ENCODE measurements around the gene MRTFA.

DNA sequence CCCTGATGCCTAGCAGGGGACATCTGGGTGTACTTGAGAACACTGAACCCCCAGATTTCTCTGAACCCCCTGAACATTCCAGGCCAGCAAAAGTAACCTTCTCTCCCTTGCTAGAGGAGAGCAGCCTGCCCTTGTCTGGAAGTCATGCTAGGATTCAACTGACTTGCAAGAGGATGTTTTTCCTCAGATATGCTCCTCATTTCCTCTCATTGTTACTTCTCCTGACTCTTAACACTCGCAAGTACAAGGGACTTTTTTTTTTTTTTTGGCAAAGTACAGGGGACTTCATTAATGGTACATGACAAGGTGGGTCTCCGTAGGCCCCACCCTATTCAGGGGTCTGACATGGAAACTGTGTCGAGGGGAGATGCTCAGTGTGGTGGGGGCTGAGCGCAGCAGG lies 36.5 kb upstream of the MRTFA start:
- TF ChIP-seq TEAD4 (IDR thresholded peaks at IDR 0.05; ENCODE audit: borderline replicate concordance, insufficient read depth) (no peak), EZH2phosphoT487 (IDR thresholded peaks at IDR 0.05; ENCODE audit: borderline replicate concordance, low read depth) (no peak), GATA2 (CRISPR knock-in tag; IDR thresholded peaks at IDR 0.05) (no peak), RFX5 (IDR thresholded peaks at IDR 0.05; ENCODE audit: low read length) (no peak), ELF1 (IDR thresholded peaks at IDR 0.05) (no peak)
- TF ChIP-seq, protein P1, sequence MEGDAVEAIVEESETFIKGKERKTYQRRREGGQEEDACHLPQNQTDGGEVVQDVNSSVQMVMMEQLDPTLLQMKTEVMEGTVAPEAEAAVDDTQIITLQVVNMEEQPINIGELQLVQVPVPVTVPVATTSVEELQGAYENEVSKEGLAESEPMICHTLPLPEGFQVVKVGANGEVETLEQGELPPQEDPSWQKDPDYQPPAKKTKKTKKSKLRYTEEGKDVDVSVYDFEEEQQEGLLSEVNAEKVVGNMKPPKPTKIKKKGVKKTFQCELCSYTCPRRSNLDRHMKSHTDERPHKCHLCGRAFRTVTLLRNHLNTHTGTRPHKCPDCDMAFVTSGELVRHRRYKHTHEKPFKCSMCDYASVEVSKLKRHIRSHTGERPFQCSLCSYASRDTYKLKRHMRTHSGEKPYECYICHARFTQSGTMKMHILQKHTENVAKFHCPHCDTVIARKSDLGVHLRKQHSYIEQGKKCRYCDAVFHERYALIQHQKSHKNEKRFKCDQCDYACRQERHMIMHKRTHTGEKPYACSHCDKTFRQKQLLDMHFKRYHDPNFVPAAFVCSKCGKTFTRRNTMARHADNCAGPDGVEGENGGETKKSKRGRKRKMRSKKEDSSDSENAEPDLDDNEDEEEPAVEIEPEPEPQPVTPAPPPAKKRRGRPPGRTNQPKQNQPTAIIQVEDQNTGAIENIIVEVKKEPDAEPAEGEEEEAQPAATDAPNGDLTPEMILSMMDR (IDR thresholded peaks at IDR 0.05) = no peak
- TF ChIP-seq, protein P2, sequence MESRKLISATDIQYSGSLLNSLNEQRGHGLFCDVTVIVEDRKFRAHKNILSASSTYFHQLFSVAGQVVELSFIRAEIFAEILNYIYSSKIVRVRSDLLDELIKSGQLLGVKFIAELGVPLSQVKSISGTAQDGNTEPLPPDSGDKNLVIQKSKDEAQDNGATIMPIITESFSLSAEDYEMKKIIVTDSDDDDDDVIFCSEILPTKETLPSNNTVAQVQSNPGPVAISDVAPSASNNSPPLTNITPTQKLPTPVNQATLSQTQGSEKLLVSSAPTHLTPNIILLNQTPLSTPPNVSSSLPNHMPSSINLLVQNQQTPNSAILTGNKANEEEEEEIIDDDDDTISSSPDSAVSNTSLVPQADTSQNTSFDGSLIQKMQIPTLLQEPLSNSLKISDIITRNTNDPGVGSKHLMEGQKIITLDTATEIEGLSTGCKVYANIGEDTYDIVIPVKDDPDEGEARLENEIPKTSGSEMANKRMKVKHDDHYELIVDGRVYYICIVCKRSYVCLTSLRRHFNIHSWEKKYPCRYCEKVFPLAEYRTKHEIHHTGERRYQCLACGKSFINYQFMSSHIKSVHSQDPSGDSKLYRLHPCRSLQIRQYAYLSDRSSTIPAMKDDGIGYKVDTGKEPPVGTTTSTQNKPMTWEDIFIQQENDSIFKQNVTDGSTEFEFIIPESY (IDR thresholded peaks at IDR 0.05; ENCODE audit: borderline replicate concordance, low read depth) = no peak

All from SK-N-SH (cell line).